IMR-90 (cell line): ENCODE measurements around the gene VAV3.

Experiments
- BHLHE40 ChIP-seq: fragments of 150-350 bp; IDR thresholded peaks from 2 replicates; pipeline ENCODE4 v1.6.1; 2016; ENCODE audit warnings: mild to moderate bottlenecking, low read depth, low read length
- CEBPB ChIP-seq: IDR thresholded peaks from 2 replicates; pipeline ENCODE4 v1.6.1; 2012; ENCODE audit warnings: low read depth, low read length, improper control_type of control experiment
- CTCF ChIP-seq: conservative IDR thresholded peaks from 2 replicates; pipeline ENCODE4 v1.5.1; 2012; ENCODE audit warnings: mild to moderate bottlenecking, low read depth, low read length, improper control_type of control experiment
- ELK1 ChIP-seq: fragments of 150-350 bp; IDR thresholded peaks from 2 replicates; pipeline ENCODE4 v1.6.1; 2016; ENCODE audit warnings: low read depth, mild to moderate bottlenecking, low read length, moderate library complexity, borderline replicate concordance
- MAZ ChIP-seq: IDR thresholded peaks from 2 replicates; pipeline ENCODE4 v1.6.1; 2012; ENCODE audit warnings: low read depth, mild to moderate bottlenecking, low read length, improper control_type of control experiment, moderate library complexity, borderline replicate concordance
- MXI1 ChIP-seq: IDR thresholded peaks from 2 replicates; pipeline ENCODE4 v1.6.1; 2012; ENCODE audit warnings: low read depth, mild to moderate bottlenecking, low read length, moderate library complexity, borderline replicate concordance
- NFE2L2 ChIP-seq: fragments of 150-350 bp; IDR thresholded peaks from 2 replicates; pipeline ENCODE4 v1.6.1; 2016; ENCODE audit warnings: low read depth, mild to moderate bottlenecking, low read length
- POLR2A ChIP-seq: IDR thresholded peaks from 2 replicates; pipeline ENCODE4 v1.6.1; 2012; ENCODE audit warnings: mild to moderate bottlenecking, low read depth, low read length
- RAD21 ChIP-seq: IDR thresholded peaks from 2 replicates; pipeline ENCODE4 v1.6.1; 2012; ENCODE audit warnings: low read length, improper control_type of control experiment
- RFX5 ChIP-seq: IDR thresholded peaks from 2 replicates; pipeline ENCODE4 v1.8.0; 2012; ENCODE audit warnings: low read depth, mild to moderate bottlenecking, low read length, moderate library complexity
- SMC3 ChIP-seq: fragments of 150-350 bp; IDR thresholded peaks from 2 replicates; pipeline ENCODE4 v1.6.1; 2016; ENCODE audit warnings: low read depth, mild to moderate bottlenecking, antibody characterized with exemption, low read length, moderate library complexity
- USF2 ChIP-seq: fragments of 150-350 bp; IDR thresholded peaks from 2 replicates; pipeline ENCODE4 v1.6.1; 2017; ENCODE audit warnings: mild to moderate bottlenecking, antibody characterized with exemption, low read length, low read depth

- TF ChIP-seq CTCF, result no peak
- no peak for TF ChIP-seq POLR2A
- TF ChIP-seq RAD21, result no peak
- TF ChIP-seq USF2, result no peak
- no peak for TF ChIP-seq SMC3
- no peak for TF ChIP-seq RFX5
- TF ChIP-seq CEBPB, result no peak
- TF ChIP-seq MAZ, result no peak
- TF ChIP-seq ELK1, result no peak
- TF ChIP-seq NFE2L2, result no peak
- no peak for TF ChIP-seq MXI1
- TF ChIP-seq BHLHE40, result no peak
Observed at GRCh38 chr1:107817935-107818334, 147.0 kb downstream of the VAV3 start.
